HG03342 (cell line): Measurements from ENCODE around the gene PANK2.

Source experiments
- ATAC-seq: cut with Tn5 transposase; IDR thresholded peaks from one replicate; pipeline ENCODE4 v1.9.1; 2021; ENCODE audit warnings: mild to moderate bottlenecking, moderate library complexity; ENCODE audit not compliant: unreplicated experiment

The PANK2 gene

GRCh38 chr20:3973705-3974104 lies 84.5 kb downstream of the PANK2 start:
- no peak for ATAC-seq

- ATAC-seq: no peak
Measured at GRCh38 chr20:3976511-3976910, 87.3 kb downstream of the PANK2 start.
